ENCODE measurements around the gene MYO1E.

The MYO1E gene

DNA sequence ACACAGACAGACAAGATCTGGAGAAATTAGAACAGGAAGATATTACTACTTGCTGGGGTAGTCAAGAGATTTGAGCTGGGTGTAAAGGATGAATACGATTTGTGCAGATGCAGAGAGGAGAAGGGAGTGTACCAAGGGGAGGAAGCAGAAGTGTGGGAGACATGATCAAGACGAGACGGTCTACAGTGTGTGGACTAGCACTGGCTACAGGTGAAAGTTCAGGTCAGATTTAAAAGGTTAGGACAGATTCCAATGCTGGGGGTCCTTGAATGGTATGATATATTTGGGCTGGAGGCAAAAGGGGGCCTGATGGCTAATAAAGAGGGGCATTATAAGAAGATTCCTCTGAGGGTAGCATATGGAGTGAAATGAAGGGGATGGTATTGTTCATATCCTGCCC, 154.0 kb downstream of the MYO1E start:
- Histone ChIP-seq H3K4me1 (ENCODE audit: control extremely low read depth in 1 of 4, control insufficient read depth in 4 of 4, insufficient read depth in 4 of 4, low read length in 3 of 4) (no peaks in the 10 kb centered on the region), H3K27me3 (replicated peaks in 2 of 5; ENCODE audit: control insufficient read depth in 4 of 5, insufficient read depth in 5 of 5, low read length in 4 of 5) (no peaks in the 10 kb centered on the region), H3K4me3 (ENCODE audit: control insufficient read depth in 1 of 7, extremely low read depth in 1 of 7, insufficient read depth in 4 of 7, low read depth in 2 of 7, low read length in 6 of 7) (no peak overlapping the region), H3K36me3 (ENCODE audit: control insufficient read depth in 4 of 4, insufficient read depth in 4 of 4, low read length in 3 of 4) (peaks cover 0 to 13% (median 0%) of the 10 kb centered on the region in 4 experiments), H3K27ac (ENCODE audit: insufficient read depth in 1 of 2, low read depth in 1 of 2, low read length in 2 of 2, poor library complexity in 1 of 2, severe bottlenecking in 2 of 2) (no peak overlapping the region), H3K9me3 (ENCODE audit: control extremely low read depth in 1 of 5, control insufficient read depth in 4 of 5, insufficient read depth in 2 of 5, low read depth in 1 of 5, low read length in 4 of 5) (no peaks in the 10 kb centered on the region)
- ChIA-PET CTCF (interaction anchor here (0.8 to 1.8 kb wide), 2 partner anchors 12 to 28 kb away, joined by 3 to 6 read pairs; partner anchors contain the start of gene LDHAL6B), POLR2A (no interaction called here)
- DNase-seq = no peak
- 100% methylated on average over 3 of the region's 3 CpGs for WGBS (ENCODE audit: insufficient coverage)

GRCh38 chr15:59217876-59218498, 154.7 kb downstream of the MYO1E start:
- H3K4me1 ChIP-seq (ENCODE audit: control extremely low read depth in 1 of 4, control insufficient read depth in 4 of 4, insufficient read depth in 4 of 4, low read length in 3 of 4) = no peaks in the 10 kb centered on the region
- H3K4me3 ChIP-seq (ENCODE audit: control insufficient read depth in 1 of 7, extremely low read depth in 1 of 7, insufficient read depth in 4 of 7, low read depth in 2 of 7, low read length in 6 of 7) = no peak overlapping the region
- CTCF ChIA-PET = interaction anchor here (0.8 to 1.8 kb wide), 3 partner anchors 9 to 27 kb away, joined by 3 to 6 read pairs (median 3); partner anchors contain the start of gene LDHAL6B
- POLR2A ChIA-PET = no interaction called here
- H3K9me3 ChIP-seq (ENCODE audit: control extremely low read depth in 1 of 5, control insufficient read depth in 4 of 5, insufficient read depth in 2 of 5, low read depth in 1 of 5, low read length in 4 of 5) = no peaks in the 10 kb centered on the region
- H3K36me3 ChIP-seq (ENCODE audit: control insufficient read depth in 4 of 4, insufficient read depth in 4 of 4, low read length in 3 of 4) = peaks cover 0 to 7% (median 0%) of the 10 kb centered on the region in 4 experiments
- DNase-seq = no peak
- WGBS (ENCODE audit: insufficient coverage) = 94% methylated on average over 12 of the region's 14 CpGs
- no peak overlapping the region for H3K27ac ChIP-seq (ENCODE audit: insufficient read depth in 1 of 2, low read depth in 1 of 2, low read length in 2 of 2, poor library complexity in 1 of 2, severe bottlenecking in 2 of 2)
- no peaks in the 10 kb centered on the region for H3K27me3 ChIP-seq (replicated peaks in 2 of 5; ENCODE audit: control insufficient read depth in 4 of 5, insufficient read depth in 5 of 5, low read length in 4 of 5)

DNA sequence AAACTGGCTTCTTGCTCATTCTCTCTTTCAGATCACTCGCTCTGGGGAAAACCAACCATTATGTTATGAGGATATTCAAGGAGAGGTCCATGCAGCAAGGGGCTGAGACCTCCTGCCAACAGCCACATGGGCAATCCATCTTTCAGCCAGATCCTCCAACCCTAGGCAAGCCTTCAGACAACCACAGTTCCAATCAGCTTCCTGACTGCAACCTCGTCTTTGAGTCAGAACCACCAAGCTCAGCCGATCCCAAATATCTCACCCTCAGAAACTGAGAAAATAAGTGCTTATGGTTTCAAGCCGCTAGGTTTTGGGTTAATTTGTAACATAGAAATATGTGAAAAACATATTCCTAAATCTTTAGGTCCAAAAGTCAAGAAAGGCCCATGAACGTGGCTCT, 155.8 kb downstream of the MYO1E start:
- H3K4me3 ChIP-seq (ENCODE audit: control insufficient read depth in 1 of 7, extremely low read depth in 1 of 7, insufficient read depth in 4 of 7, low read depth in 2 of 7, low read length in 6 of 7) = no peak overlapping the region
- no peaks in the 10 kb centered on the region for H3K9me3 ChIP-seq (ENCODE audit: control extremely low read depth in 1 of 5, control insufficient read depth in 4 of 5, insufficient read depth in 2 of 5, low read depth in 1 of 5, low read length in 4 of 5)
- H3K4me1 ChIP-seq (ENCODE audit: control extremely low read depth in 1 of 4, control insufficient read depth in 4 of 4, insufficient read depth in 4 of 4, low read length in 3 of 4) = no peaks in the 10 kb centered on the region
- H3K27me3 ChIP-seq (replicated peaks in 2 of 5; ENCODE audit: control insufficient read depth in 4 of 5, insufficient read depth in 5 of 5, low read length in 4 of 5) = no peaks in the 10 kb centered on the region
- CTCF ChIA-PET = interaction anchor here (1.8 kb wide), 1 partner anchor 10 kb away, joined by 6 read pairs; the partner anchor contains the start of gene LDHAL6B
- POLR2A ChIA-PET = no interaction called here
- no peak overlapping the region for H3K27ac ChIP-seq (ENCODE audit: insufficient read depth in 1 of 2, low read depth in 1 of 2, low read length in 2 of 2, poor library complexity in 1 of 2, severe bottlenecking in 2 of 2)
- no CpG with 5 or more reads among the region's 5 CpGs for WGBS (ENCODE audit: insufficient coverage)
- no peak for DNase-seq
- H3K36me3 ChIP-seq (ENCODE audit: control insufficient read depth in 4 of 4, insufficient read depth in 4 of 4, low read length in 3 of 4) = peaks cover 0 to 4% (median 0%) of the 10 kb centered on the region in 4 experiments

- WGBS (ENCODE audit: insufficient coverage) = 100% methylated on average over 1 of the region's 2 CpGs
- Histone ChIP-seq H3K36me3 (ENCODE audit: control insufficient read depth in 4 of 4, insufficient read depth in 4 of 4, low read length in 3 of 4) (peaks cover 0 to 12% (median 0%) of the 10 kb centered on the region in 4 experiments), H3K27me3 (replicated peaks in 2 of 5; ENCODE audit: control insufficient read depth in 4 of 5, insufficient read depth in 5 of 5, low read length in 4 of 5) (no peaks in the 10 kb centered on the region), H3K4me3 (ENCODE audit: control insufficient read depth in 1 of 7, extremely low read depth in 1 of 7, insufficient read depth in 4 of 7, low read depth in 2 of 7, low read length in 6 of 7) (no peak overlapping the region), H3K9me3 (ENCODE audit: control extremely low read depth in 1 of 5, control insufficient read depth in 4 of 5, insufficient read depth in 2 of 5, low read depth in 1 of 5, low read length in 4 of 5) (no peaks in the 10 kb centered on the region), H3K27ac (ENCODE audit: insufficient read depth in 1 of 2, low read depth in 1 of 2, low read length in 2 of 2, poor library complexity in 1 of 2, severe bottlenecking in 2 of 2) (no peak overlapping the region), H3K4me1 (ENCODE audit: control extremely low read depth in 1 of 4, control insufficient read depth in 4 of 4, insufficient read depth in 4 of 4, low read length in 3 of 4) (no peaks in the 10 kb centered on the region)
- DNase-seq = no peak
- ChIA-PET CTCF (no interaction called here), POLR2A (no interaction called here)
Measured at GRCh38 chr15:59210186-59210585, 162.5 kb downstream of the MYO1E start.

DNA sequence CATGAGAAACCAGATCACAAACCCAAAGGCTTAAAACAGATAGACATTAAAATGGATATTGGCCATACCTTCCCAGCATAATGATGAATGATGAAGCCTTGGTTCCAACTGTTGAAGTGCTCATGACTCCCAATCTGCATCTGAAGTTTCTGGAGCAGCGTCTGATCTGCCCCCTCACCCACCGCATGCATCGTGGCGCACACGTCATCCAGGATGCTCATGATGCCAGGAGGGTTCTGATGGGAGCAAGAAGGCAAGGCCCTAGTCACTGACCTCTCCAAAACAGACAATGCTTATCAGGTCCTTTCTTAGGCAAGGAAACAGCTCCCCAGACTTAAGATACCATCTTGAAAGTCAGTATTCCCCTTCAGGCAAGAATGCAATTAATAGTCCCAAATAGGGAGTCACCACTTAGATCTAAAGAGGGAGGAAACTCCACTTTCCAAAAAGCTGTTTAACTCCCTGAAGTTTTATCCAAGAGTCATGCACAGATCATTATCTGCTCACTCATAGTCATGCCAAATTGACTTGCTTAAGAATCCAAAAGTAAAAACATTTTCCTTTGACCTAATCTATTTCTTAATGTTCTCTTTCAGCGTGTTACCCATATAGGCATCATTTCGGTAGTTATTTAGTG, 163.9 kb downstream of the MYO1E start:
- no peak overlapping the region for H3K4me3 ChIP-seq (ENCODE audit: control insufficient read depth in 1 of 7, extremely low read depth in 1 of 7, insufficient read depth in 4 of 7, low read depth in 2 of 7, low read length in 6 of 7)
- no peaks in the 10 kb centered on the region for H3K9me3 ChIP-seq (ENCODE audit: control extremely low read depth in 1 of 5, control insufficient read depth in 4 of 5, insufficient read depth in 2 of 5, low read depth in 1 of 5, low read length in 4 of 5)
- DNase-seq = no peak
- H3K36me3 ChIP-seq (ENCODE audit: control insufficient read depth in 4 of 4, insufficient read depth in 4 of 4, low read length in 3 of 4) = peaks cover 0 to 19% (median 0%) of the 10 kb centered on the region in 4 experiments
- H3K27me3 ChIP-seq (replicated peaks in 2 of 5; ENCODE audit: control insufficient read depth in 4 of 5, insufficient read depth in 5 of 5, low read length in 4 of 5) = no peaks in the 10 kb centered on the region
- 97% methylated on average over 6 of the region's 7 CpGs for WGBS (ENCODE audit: insufficient coverage)
- no peak overlapping the region for H3K27ac ChIP-seq (ENCODE audit: insufficient read depth in 1 of 2, low read depth in 1 of 2, low read length in 2 of 2, poor library complexity in 1 of 2, severe bottlenecking in 2 of 2)
- ChIA-PET POLR2A (no interaction called here), CTCF (interaction anchor here (1.5 kb wide), 1 partner anchor 39 kb away, joined by 5 read pairs; no protein-coding TSS in a partner anchor)
- no peaks in the 10 kb centered on the region for H3K4me1 ChIP-seq (ENCODE audit: control extremely low read depth in 1 of 4, control insufficient read depth in 4 of 4, insufficient read depth in 4 of 4, low read length in 3 of 4)

DNA sequence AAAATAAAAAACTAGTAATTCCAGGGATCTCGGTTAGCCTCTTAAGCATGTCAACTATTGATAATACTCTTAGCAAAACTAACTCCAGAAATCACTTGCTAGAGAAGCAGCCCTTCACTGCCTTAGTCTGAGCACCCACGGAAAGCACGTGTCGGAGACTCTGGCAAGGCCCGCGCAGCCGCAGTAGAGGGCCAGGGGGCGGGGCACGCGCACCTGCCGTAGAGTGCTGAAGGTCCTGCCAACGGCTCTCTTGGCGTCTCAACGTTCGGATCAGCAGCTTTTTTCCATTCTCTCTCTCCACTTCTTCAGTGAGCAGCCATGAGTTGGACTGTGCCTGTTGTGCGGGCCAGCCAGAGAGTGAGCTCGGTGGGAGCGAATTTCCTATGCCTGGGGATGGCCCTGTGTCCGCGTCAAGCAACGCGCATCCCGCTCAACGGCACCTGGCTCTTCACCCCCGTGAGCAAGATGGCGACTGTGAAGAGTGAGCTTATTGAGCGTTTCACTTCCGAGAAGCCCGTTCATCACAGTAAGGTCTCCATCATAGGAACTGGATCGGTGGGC, 166.0 kb downstream of the MYO1E start, which contains the start of gene LDHAL6B:
LDHAL6B (plus strand) TSS at position 221 of the 561 bp plus-strand sequence; CDS start at position 319, 98 bp downstream.
- H3K4me1 ChIP-seq (ENCODE audit: control extremely low read depth in 1 of 4, control insufficient read depth in 4 of 4, insufficient read depth in 4 of 4, low read length in 3 of 4) = no peaks in the 10 kb centered on the region
- peaks cover 0 to 23% (median 0%) of the 10 kb centered on the region in 4 experiments for H3K36me3 ChIP-seq (ENCODE audit: control insufficient read depth in 4 of 4, insufficient read depth in 4 of 4, low read length in 3 of 4)
- H3K4me3 ChIP-seq (ENCODE audit: control insufficient read depth in 1 of 7, extremely low read depth in 1 of 7, insufficient read depth in 4 of 7, low read depth in 2 of 7, low read length in 6 of 7) = no peak within 1 kb of the TSS
- ChIA-PET CTCF (interaction anchor here (1.7 kb wide), 1 partner anchor 11 kb away, joined by 6 read pairs; no protein-coding TSS in a partner anchor), POLR2A (no interaction called here)
- no peak within 1 kb of the TSS for H3K27ac ChIP-seq (ENCODE audit: insufficient read depth in 1 of 2, low read depth in 1 of 2, low read length in 2 of 2, poor library complexity in 1 of 2, severe bottlenecking in 2 of 2)
- WGBS (ENCODE audit: insufficient coverage) = 98% methylated on average over 30 of the region's 30 CpGs
- H3K27me3 ChIP-seq (replicated peaks in 2 of 5; ENCODE audit: control insufficient read depth in 4 of 5, insufficient read depth in 5 of 5, low read length in 4 of 5) = no peaks in the 10 kb centered on the region
- no peaks in the 10 kb centered on the region for H3K9me3 ChIP-seq (ENCODE audit: control extremely low read depth in 1 of 5, control insufficient read depth in 4 of 5, insufficient read depth in 2 of 5, low read depth in 1 of 5, low read length in 4 of 5)
- DNase-seq = no peak
